Activated T-helper 1 cell treated with anti-CD3 and anti-CD28 coated beads, Interleukin-2, amount 50 U/mL, for 16 hours (primary cell): ENCODE results near the gene GSE1.

Source experiments
- DNase-seq, 2 donors: peaks; one replicate each; pipeline ENCODE4 v3.0.0-alpha.2; 2020; ENCODE audit warnings: low read depth in 1 of 2, low spot score in 1 of 2

Gene GSE1

DNA sequence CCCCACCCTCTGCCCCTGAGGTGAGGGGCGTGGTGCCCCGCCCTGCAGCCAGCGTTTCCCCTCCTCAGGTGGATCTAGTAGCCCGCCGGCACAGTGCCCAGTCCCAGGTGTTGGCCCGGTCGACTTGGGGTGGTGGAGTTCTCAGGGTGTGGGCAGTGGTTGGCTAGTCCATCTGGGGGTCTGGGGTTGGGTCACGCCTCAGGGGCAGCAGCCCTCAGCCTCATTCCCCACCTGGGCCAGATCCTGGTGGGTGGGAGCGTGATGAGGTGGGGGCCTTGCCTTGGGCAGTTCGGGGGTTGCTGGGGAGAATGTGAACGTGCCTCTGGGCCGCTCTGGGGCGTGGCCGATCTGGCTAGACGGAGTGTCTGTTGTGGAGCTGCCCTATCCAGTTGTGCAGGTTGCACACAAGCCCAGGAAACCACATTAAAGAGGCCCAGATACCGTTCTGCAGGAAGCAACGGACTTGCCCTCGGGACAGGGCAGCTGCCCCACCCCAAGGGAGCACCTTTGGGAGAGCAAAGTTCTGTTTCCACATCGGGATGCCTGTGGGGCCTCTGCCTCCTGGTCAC is 32.0 kb downstream of the GSE1 start:
- DNase-seq, result no peak

DNA sequence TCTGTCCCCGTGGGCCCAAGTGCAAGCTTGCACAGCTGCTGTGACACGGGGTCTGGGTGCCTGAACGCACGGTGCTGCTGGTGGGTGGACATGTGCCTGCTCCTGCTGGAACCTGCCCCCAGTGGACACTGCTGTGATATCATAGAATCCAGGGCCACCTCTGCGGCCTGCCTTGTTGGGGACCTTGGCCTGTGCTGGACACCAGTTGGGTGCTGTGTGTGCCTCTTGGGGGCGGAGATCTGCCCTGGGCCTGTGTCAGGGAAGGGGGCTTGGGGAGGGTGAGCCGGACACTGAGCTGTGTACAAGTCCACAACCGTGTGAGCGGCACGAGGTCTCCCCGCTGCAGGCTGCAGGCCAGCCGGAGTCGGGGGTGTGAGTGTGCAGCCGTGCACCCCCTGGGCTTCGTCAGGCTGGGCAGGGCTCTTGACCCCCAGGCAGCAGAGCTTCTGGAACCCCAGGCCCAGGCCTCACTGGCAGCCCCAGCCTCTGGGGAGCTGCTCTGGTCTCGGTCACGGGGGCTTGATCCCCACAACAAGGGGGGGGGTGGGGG is 33.3 kb downstream of the GSE1 start:
- no peak for DNase-seq

DNA sequence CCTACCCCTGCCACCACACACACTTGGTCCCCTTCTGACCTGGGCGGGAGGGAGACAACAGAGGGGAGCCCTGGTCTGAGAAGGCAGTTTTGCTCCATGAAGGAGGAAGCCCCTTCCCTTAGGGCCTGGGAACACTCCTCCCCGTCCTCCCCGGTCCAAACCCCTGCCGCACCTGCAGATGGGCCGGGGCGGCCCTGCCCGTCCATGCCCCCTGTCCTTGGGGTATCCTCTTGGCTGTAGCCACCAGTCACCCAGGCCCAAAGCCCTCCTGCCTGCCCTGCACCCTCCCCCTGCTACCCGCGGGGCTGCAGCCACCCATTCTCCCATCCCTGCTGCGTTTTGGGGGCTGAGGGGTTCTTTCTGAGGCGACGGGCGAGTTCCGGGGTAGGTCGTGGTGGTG is 33.9 kb downstream of the GSE1 start:
- DNase-seq, result no peak

DNA sequence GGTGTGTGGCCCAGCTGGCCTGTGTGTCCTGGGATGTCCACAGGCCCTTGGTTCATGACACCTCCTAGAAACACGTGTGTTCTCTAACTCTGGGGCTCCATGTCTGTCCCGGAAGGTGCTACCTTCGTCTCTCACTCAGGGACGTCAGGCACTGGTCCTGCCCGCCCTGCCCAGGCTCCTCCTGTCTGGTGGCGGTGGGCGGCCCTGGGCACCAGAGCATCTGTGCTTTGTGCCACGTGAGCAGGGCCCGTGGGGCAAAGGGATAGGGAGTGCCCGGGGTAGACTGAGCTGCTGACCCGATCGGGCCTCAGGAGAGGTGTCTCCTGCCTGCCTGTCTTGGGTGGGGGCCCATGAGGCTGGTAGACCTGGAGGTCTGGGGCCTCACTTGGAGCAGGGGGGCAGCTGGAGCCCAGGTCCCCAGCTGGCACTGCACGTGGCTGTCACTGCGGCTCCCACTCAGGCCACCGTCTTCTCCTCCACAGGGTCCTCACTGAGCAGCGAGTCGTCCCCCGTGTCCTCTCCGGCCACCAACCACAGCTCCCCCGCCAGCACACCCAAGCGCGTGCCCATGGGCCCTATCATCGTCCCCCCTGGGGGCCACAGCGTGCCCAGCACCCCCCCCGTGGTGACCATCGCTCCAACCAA is 35.1 kb downstream of the GSE1 start:
- no peak for DNase-seq

DNA sequence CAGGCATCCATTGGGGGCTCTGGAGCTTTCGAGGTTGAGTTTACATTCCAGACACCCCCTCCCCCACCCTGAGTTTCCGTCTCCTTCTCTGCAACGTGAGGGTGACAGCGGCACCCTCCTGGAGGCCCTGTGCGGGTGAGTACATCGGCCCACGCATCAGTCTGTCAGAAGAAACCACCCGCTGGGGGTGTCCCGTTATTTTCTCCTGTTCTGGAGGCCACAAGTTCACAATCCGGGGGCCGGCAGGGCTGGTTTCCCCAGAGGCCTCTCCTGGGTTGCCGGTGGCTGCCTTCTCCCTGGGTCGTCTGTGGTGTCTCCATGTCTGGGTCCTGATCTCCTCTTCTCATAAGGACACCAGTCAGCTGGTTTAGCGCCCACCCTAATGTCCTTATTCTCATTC is 35.7 kb downstream of the GSE1 start:
- no peak for DNase-seq

DNA sequence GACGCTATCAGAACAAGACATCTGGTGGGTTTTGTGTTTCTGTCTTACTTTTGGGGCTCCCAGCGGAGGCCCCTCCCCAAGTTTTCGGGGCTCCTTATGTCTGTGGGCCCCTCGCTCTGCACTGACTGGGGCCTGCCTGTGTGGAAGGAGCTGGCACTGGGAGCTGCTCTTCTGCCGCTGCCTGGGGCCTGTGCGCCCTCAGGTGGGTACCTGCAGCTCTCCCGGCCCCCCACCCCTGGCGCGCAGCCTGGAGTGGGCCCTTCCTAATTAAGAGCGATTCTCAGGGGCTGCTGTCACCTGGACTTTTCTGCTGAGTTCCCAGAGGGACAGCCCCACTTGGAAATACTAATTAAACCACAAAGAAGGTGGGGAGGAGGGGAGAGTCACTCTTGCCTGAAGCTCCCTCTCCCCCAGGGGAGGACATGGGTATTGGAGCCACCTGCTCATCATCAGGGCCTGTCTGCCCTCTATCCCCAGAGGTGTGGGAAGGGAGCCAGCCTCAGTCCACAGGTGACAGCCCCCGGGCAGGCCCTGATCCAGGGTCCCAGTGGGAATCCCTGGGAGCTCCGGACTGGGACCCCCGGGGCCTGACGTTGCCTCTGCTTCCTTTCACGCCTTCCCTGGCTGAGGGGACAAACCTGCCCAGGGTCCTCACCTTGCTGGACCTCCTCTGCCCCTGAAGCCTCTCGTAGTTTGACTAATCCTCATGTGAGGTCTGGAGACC is 36.5 kb downstream of the GSE1 start:
- no peak for DNase-seq

DNA sequence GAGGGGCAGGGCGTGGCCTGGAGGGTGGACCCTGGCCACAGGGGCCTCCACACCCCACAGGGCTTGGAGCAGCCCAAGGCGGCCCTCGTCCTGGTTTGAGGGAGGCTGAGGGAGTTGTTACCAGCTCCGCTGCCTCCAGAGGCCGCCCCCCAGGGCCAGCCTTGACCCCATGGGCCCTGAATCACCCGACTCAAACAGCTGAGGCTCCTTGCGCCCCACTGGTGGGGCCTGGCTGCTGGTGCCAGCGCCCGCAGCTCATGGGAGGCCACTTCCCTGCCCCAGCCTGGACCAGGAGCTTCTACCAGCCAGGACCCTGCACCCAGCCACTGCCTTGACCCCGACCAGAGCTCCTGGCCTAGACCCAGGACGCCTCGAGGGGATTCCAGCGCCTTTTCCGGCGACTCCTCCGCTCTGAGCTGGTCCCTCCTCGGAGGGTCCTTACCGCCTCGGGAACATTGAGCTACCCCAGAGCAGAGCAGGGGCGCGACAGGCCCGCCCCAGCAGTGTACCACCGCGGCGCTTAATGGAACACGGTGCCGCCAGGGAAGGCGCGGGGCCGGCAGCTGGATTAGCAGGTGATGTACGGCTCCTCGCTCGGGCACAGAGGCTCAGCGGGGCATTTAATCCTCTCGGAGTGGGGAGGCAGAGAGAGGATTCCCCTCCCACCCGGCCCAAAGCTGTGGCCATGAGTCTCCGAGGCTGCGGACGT is 37.2 kb downstream of the GSE1 start:
- DNase-seq, result no peak

DNA sequence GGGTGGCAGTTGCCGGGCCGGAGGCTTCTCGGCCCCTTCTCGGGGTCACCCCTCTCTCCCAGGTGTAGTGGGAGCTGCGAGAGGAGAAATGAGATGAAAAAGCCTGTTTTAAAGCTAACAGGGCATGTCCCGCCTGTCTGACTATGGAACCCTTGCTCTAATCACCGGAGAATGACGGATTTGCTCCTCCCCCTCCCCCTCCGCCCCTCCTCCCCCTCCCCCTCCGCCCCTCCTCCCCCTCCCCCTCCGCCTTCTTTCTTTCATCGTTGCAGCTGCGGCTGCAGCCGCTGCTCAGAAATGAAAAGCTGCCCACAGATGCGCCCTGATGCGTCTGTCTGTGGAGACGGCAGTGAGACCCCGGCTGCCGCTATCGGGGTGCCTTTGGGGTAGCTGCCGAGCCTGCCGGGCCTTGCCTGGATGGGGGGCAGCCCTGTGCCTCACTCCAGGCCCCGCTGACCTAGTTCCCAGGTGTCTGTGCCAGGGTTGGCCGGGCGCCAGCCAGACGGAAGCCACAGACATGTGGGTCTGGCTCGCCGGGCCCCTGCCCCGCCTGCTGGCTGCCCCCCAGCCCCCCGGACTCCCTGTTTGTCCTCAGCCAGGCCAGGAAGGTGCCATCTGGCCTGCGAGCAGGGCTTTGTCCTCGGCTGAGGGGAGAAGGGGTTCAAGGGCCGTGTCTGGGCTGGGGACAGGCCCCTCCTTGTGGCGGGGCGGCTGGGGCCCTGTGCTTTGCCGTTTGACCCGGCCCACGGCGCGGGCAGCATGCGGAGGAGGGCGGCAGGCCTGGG is 37.9 kb downstream of the GSE1 start:
- no peak for DNase-seq

DNA sequence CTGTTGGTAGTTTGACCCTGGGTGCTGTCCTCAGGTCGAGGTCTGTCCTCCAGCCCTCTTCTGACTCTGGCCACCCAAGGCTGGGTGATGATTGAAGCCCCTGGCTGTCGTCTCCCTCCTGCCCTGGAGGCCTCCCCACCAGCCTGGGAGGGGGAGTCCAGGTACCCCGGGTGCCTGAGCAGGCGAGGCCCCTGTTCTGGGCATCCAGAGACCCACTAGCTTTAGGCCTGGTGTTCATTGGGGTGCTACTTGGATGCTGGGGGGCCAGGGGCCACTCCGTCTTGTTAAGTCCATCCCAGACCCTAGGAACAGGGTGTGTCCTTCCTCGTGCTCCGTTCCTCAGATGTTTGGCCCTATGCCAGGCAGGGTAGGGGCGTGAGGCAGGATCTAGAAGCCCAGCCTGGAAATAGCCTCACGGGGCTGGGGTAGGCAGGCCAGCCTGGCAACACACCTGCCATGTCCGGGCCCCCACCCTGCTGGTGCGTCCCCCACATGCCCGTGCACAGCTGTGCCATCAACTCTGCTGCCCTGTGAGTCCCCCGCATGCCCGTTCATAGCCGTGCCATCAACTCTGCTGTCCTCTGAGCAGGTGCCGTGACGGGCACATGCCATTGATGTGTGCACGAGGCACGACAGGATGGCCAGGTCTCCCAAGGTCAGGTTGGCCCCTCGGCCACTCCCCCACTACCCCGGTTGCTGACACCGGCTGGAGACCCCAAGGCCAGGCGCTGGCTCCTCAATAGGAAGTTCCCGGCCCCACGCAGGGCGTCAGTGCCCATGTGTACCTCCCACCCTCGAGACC is 38.7 kb downstream of the GSE1 start:
- DNase-seq, result no peak

DNA sequence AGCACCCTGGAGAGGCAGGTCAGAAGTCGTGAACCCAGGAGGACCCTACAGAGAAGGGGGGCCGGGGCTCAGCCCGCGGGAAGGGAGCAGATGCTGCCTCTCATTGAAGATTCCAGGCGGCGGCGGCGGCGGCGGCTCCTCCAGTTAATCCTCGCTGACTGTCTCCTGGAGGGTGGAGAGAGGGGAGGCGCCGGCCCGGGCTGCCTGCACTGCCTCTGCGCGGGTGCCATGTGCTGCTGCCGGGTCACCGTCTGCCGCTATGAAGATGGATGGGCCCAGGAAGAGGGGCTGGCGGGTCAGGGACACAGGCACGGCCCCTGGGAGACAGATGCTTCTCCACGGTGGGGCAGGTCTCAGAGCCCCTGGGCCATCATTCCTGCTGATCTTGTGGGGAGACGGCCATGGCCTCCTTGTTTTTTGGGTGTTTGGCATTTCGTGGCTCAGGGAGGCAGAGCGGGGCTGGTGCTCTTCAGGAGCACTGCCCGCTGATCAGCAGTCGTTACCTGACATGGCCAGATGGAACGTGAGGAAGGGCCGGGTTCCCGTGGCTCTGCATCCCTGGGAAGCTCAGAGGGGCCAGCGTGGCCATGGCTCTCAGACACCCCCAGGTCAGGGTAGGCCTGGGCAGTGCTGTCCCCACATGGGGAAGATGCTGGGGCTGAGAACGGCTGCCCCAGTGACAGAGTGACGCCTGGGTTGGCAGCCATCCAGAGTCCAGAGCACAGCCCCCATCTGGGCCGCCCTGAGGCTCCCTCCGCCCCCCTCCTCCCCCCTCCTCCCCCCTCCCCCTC is 39.5 kb downstream of the GSE1 start:
- no peak for DNase-seq

DNA sequence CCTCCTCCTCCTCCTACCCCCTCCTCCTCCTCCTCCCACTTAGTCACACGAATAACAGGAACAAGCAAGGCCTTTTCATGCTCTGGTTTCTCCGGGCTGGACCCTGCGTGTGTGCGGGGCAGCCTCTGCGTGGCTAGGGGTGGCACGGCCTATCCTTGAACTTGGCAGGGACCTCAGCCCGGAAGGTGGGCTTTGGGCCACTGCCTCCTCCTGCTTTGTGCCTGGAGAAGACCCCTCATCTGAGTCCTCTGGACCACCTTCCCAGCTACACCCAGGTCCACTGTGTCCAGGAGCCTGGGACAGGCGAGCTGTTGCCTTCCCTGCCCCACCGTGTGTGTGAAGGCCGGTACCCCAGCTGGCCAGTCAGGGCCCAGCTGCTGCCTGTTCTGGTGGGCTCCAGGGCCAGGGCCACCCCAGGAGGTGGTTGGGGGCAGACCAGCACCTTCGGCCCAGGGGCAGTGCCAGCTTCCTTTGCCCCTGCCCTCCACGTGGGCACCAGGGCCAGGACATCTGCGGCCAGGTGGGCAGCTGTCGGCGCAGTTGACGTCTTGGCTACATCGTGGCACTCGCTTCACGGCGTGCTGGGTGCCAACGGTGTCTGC is 40.3 kb downstream of the GSE1 start:
- no peak for DNase-seq

DNA sequence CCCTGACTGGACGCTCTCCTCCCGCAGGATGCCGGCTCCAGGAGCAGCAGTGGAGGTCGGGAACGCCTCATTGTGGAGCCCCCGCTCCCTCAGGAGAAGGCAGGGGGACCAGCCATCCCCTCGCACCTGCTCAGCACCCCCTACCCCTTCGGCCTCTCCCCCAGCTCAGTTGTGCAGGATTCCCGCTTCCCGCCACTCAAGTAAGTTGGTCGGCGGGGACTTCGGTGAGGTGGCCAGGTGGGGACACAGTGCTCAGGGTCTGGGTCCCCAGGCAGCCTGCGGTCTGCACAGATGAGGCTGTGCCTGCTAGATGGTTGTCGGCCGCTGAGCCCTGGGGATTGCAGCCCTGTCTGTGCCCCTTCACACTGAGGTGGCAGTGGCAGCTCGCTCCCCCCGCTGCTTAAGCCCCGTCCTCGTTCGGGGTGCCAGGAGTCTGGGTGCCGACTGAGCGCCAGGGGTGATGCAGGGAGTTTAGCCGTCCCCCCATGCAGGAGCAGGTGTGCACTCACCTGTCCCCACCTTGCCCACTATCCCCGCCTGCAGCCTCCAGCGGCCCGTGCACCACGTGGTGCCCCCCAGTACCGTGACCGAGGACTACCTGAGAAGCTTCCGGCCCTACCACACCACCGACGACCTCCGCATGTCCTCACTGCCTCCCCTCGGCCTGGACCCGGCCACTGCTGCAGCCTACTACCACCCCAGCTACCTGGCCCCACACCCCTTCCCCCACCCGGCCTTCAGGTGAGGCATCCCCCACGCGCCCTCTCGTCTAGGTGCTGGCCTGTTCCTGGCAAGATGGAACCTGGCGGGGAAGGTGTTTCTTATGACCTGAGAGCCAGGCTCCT is 41.4 kb downstream of the GSE1 start:
- DNase-seq, result no peak

DNA sequence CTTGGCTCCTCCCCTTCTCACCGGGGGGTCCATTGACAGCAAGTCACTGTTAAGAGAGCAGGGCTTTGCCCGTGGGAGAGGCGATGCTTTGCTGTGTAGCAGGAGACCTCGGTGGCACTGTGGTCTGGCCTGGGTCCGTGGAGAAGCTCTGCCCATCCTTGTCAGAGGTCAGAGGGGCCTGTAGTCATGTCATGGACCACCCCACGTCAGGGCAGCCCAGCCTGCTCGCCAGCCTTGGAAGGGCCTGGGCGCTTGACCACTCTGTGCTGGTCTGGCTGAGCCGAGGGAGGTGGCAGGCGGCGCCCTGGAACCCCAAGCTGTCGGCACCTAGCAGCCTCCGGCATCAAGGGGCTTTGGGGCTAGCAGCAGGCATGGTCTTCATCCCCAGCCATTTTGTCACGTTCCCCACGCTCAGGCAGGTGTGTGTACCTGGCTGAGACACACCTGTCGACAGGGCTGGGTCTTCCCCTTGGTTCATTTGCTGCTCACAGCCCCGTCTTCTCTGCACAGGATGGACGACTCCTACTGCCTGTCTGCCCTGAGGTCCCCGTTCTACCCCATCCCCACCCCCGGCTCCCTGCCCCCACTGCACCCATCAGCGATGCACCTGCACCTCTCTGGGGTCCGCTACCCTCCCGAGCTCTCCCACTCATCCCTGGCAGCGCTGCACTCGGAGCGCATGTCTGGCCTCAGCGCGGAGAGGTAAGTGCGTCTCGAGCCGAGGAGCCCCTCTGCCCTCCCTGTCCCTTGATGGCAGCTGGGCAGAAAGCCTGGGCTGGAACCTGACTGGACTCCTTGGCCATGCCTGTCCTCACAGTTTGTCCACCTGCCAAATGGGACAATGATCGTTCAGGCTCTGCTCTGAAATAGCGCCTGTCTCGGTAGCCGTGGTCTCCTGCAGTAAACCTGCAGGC is 42.4 kb downstream of the GSE1 start:
- DNase-seq, result no peak

DNA sequence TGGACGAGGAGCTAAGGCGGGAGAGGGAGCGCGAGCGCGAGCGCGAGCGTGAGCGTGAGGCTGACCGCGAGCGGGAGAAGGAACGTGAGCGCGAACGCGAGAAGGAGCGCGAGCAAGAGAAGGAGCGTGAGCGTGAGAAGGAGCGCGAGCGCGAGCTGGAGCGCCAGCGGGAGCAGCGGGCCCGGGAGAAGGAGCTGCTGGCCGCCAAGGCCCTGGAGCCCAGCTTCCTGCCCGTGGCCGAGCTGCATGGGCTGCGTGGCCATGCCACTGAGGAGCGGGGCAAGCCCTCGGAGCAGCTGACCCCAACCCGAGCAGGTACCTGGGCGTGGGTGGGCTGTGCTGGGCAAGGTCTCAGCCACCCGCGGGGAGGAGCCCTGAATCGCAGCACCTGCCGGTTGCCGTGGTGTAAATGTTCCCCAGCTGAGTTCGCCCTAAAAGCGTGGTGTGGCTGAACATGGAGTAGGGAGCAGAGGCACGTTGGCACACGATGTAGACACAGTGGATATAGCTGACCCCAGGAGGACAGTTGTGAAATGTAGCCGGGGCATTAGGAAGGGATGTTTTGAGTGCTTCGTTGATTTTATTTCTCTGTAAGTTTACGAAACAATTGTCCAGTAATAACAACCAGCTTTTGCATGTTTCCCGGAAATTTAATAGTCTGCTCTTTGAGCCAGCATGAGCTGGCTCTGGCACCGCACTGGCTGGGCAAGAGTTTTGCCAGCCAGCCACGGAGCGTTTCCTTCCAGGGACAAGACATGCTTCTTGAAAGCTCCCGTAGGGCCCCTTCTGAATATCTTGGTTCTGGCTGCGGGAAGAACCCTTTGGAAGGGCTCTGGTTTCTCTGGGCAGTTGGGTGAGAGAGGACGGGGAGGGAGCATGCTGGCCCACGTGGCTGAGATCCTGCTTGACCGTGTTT is 43.5 kb downstream of the GSE1 start:
- DNase-seq, result no peak

DNA sequence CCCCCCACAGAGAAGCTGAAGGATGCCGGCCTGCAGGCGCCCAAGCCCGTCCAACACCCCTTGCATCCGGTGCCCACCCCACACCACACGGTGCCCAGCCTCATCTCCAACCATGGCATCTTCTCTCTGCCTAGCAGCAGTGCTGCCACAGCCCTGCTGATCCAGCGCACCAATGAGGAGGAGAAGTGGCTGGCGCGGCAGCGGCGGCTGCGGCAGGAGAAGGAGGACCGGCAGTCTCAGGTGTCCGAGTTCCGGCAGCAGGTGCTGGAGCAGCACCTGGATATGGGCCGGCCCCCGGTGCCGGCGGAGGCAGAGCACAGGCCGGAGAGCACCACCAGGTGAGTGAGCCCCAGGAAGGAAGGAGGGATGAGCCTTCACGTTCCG is 44.1 kb downstream of the GSE1 start:
- no peak for DNase-seq

DNA sequence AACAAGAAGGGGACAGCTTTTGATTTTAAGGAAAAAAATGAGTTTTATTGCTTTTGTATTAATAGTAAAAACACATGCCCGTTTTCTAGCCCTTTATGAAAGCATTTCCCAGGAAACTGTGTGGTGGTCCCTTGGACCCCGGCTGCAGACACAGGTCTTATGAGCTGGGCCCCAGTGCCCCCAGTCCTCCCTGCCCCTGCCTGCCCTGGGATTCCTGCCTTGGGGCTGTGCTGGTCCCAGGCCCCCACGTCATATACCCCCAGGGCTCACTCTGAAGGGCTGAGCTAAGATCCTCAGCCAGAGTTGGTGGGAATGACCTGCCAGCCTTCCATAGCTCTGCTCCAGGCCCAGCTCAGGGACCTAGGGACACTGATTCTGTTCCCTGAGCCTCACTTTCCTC is 44.9 kb downstream of the GSE1 start:
- no peak for DNase-seq
